SU-DHL-6 (cell line): ENCODE measurements around the gene USP27X.

ENCODE experiments used
- H2AFZ ChIP-seq: fragments of 200-600 bp; sonication (generic); 2 replicates; pipeline ENCODE4 v1.6.1; 2014; ENCODE audit warnings: low read depth, mild to moderate bottlenecking, moderate library complexity, mixed read lengths, antibody characterized with exemption, low read length; ENCODE audit not compliant: severe bottlenecking
- H3F3A ChIP-seq: fragments of 200-600 bp; shearing (Covaris generic); 2 replicates; pipeline ENCODE4 v1.6.0; 2016; ENCODE audit warnings: antibody characterized with exemption, mild to moderate bottlenecking; ENCODE audit not compliant: insufficient read depth
- H3K27ac ChIP-seq: fragments of 200-600 bp; sonication (generic); 2 replicates; pipeline ENCODE4 v1.5.1; 2016; ENCODE audit warnings: low read depth, mild to moderate bottlenecking, low read length, moderate library complexity, mixed read lengths
- H3K27me3 ChIP-seq: fragments of 200-600 bp; sonication (generic), shearing (Covaris generic); 2 replicates; pipeline ENCODE4 v1.6.0; 2014; ENCODE audit warnings: mild to moderate bottlenecking, low read length
- H3K36me3 ChIP-seq: fragments of 200-600 bp; sonication (generic); 2 replicates; pipeline ENCODE4 v1.6.1; 2014; ENCODE audit warnings: mild to moderate bottlenecking, low read length, mixed read lengths
- H3K4me2 ChIP-seq: fragments of 300-600, 200-600 bp; shearing (Covaris generic), sonication (generic); 2 replicates; pipeline ENCODE4 v1.6.0; 2014; ENCODE audit warnings: low read length, low read depth, mild to moderate bottlenecking; ENCODE audit not compliant: poor library complexity, severe bottlenecking
- H3K4me3 ChIP-seq: fragments of 200-600 bp; sonication (generic); 2 replicates; pipeline ENCODE4 v1.5.1; 2014; ENCODE audit warnings: antibody characterized with exemption, low read length, mild to moderate bottlenecking, mixed read lengths; ENCODE audit not compliant: insufficient read depth, poor library complexity, severe bottlenecking
- H3K79me2 ChIP-seq: fragments of 200-600 bp; sonication (generic); 2 replicates; pipeline ENCODE4 v1.6.1; 2014; ENCODE audit warnings: mild to moderate bottlenecking, low read length, moderate library complexity; ENCODE audit not compliant: insufficient read depth
- H3K9ac ChIP-seq: fragments of 200-600 bp; sonication (generic); 2 replicates; pipeline ENCODE4 v1.7.0; 2014; ENCODE audit warnings: mild to moderate bottlenecking, low read length
- H3K9me2 ChIP-seq: fragments of 200-600 bp; sonication (generic); replicated peaks from 2 replicates; pipeline ENCODE4 v1.6.1; 2014; ENCODE audit warnings: low read length; ENCODE audit not compliant: insufficient read depth
- H3K9me3 ChIP-seq: fragments of 200-600 bp; sonication (generic); 2 replicates; pipeline ENCODE4 v1.6.1; 2014; ENCODE audit warnings: low read length, mixed read lengths; ENCODE audit not compliant: insufficient read depth
- H4K20me1 ChIP-seq: fragments of 200-600 bp; sonication (generic); 2 replicates; pipeline ENCODE4 v1.6.1; 2014; ENCODE audit warnings: low read depth, mild to moderate bottlenecking, antibody characterized with exemption, low read length, moderate library complexity, mixed read lengths
- CTCF ChIP-seq: fragments of 200-600 bp; sonication (generic); IDR thresholded peaks from one replicate; pipeline ENCODE4 v1.5.1; 2017; ENCODE audit warnings: antibody characterized with exemption, mild to moderate bottlenecking, low read length, moderate library complexity; ENCODE audit not compliant: insufficient read depth, poor library complexity, severe bottlenecking
- EZH2phosphoT487 ChIP-seq: fragments of 200-600 bp; sonication (generic), shearing (Covaris generic); conservative IDR thresholded peaks from 2 replicates; pipeline ENCODE4 v1.6.1; 2018; ENCODE audit warnings: mild to moderate bottlenecking, antibody characterized with exemption, low read length, moderate library complexity, mixed read lengths

USP27X gene

GRCh38 chrX:49912086-49912485 is 32.8 kb downstream of the USP27X start:
- Histone ChIP-seq H3K9me3 (no peaks in the 10 kb centered on the region), H3K27me3 (no peaks in the 10 kb centered on the region), H3K4me2 (no peak overlapping the region), H3K4me3 (no peak overlapping the region), H3K27ac (no peak overlapping the region), H3K9ac (no peak overlapping the region), H4K20me1 (no peaks in the 10 kb centered on the region), H3K79me2 (no peaks in the 10 kb centered on the region), H3K36me3 (no peaks in the 10 kb centered on the region), H3F3A (no peaks in the 10 kb centered on the region), H3K9me2 (no peaks in the 10 kb centered on the region), H2AFZ (no peak overlapping the region)
- TF ChIP-seq CTCF (no peak), EZH2phosphoT487 (no peak)

- H3K4me2 ChIP-seq, result no peak overlapping the region
- H3K79me2 ChIP-seq, result no peaks in the 10 kb centered on the region
These were observed 33.6 kb downstream of the USP27X start for GRCh38 chrX:49912861-49913260.

GRCh38 chrX:49915361-49916222 is 36.3 kb downstream of the USP27X start:
- no peaks in the 10 kb centered on the region for H3K9me3 ChIP-seq
- H3K9ac ChIP-seq, result no peak overlapping the region
- no peaks in the 10 kb centered on the region for H3K79me2 ChIP-seq
- H3K4me2 ChIP-seq, result no peak overlapping the region
- no peaks in the 10 kb centered on the region for H3K27me3 ChIP-seq
- H2AFZ ChIP-seq, result no peak overlapping the region
- no peaks in the 10 kb centered on the region for H3K36me3 ChIP-seq
- no peak overlapping the region for H3K27ac ChIP-seq
- no peaks in the 10 kb centered on the region for H3F3A ChIP-seq
- no peak overlapping the region for H3K4me3 ChIP-seq
- H4K20me1 ChIP-seq, result no peaks in the 10 kb centered on the region
- TF ChIP-seq EZH2phosphoT487 (no peak), CTCF (peak; percentile 50)
- no peaks in the 10 kb centered on the region for H3K9me2 ChIP-seq

More at GRCh38 chrX:49912861-49913260, 33.6 kb downstream of the USP27X start:
- Histone ChIP-seq H3K9me2 (no peaks in the 10 kb centered on the region), H3K27me3 (no peaks in the 10 kb centered on the region), H3F3A (no peaks in the 10 kb centered on the region), H3K27ac (no peak overlapping the region), H3K9ac (no peak overlapping the region), H3K9me3 (no peaks in the 10 kb centered on the region), H4K20me1 (no peaks in the 10 kb centered on the region), H3K36me3 (no peaks in the 10 kb centered on the region), H2AFZ (no peak overlapping the region), H3K4me3 (no peak overlapping the region)
- TF ChIP-seq CTCF, result no peak
